HG03066 (cell line): ENCODE measurements around the gene GPR160.
"Not testable (repeated sequence)": the region's sequence is repeated elsewhere in the genome, so short reads cannot be mapped to it uniquely, and the experiment has no call there.

Experiments used
- ATAC-seq: cut with Tn5 transposase; IDR thresholded peaks from one replicate; pipeline ENCODE4 v1.9.1; 2021; ENCODE audit warnings: low read depth; ENCODE audit not compliant: unreplicated experiment

GPR160 gene

GRCh38 chr3:170037463-170038433 lies at the start of gene GPR160:
TSS of gene GPR160 (plus strand) at chr3:170037995. CDS start at chr3:170083973, 45,978 bp downstream.
- ATAC-seq, result peak; percentile 84

GRCh38 chr3:169990431-169990830 lies 47.4 kb upstream of the GPR160 start:
- no peak for ATAC-seq

- no peak for ATAC-seq
Observed at GRCh38 chr3:169992156-169992555, 45.6 kb upstream of the GPR160 start.

- ATAC-seq, result no peak
Observed at GRCh38 chr3:169992781-169993180, 45.0 kb upstream of the GPR160 start.

- no peak for ATAC-seq
Observed at GRCh38 chr3:169993761-169994160, 44.0 kb upstream of the GPR160 start.

GRCh38 chr3:169996063-169996462 lies 41.7 kb upstream of the GPR160 start:
- ATAC-seq, result no peak

GRCh38 chr3:169998668-169999131 lies 39.1 kb upstream of the GPR160 start:
- peak; percentile 6 for ATAC-seq

GRCh38 chr3:169999433-169999832 lies 38.4 kb upstream of the GPR160 start:
- peak; percentile 90 for ATAC-seq

- no peak for ATAC-seq
Observed at GRCh38 chr3:170000051-170000450, 37.7 kb upstream of the GPR160 start.

GRCh38 chr3:170002231-170002630 lies 35.6 kb upstream of the GPR160 start:
- ATAC-seq, result no peak

- no peak for ATAC-seq
Observed at GRCh38 chr3:170002879-170003278, 34.9 kb upstream of the GPR160 start.

- ATAC-seq, result no peak
Observed at GRCh38 chr3:170003881-170004356, 33.9 kb upstream of the GPR160 start.

GRCh38 chr3:170007031-170007663 lies 30.6 kb upstream of the GPR160 start:
- ATAC-seq, result peak; percentile 88

GRCh38 chr3:170010498-170010897 lies 27.3 kb upstream of the GPR160 start:
- ATAC-seq, result no peak

GRCh38 chr3:170012683-170013400 lies 25.0 kb upstream of the GPR160 start:
- no peak for ATAC-seq

- ATAC-seq, result no peak
Observed at GRCh38 chr3:170016057-170016456, 21.7 kb upstream of the GPR160 start.

GRCh38 chr3:170019306-170019705 lies 18.5 kb upstream of the GPR160 start:
- ATAC-seq, result not testable (repeated sequence)

GRCh38 chr3:170021083-170021482 lies 16.7 kb upstream of the GPR160 start:
- no peak for ATAC-seq

GRCh38 chr3:170022336-170022735 lies 15.5 kb upstream of the GPR160 start:
- ATAC-seq, result no peak

GRCh38 chr3:170023165-170023564 lies 14.6 kb upstream of the GPR160 start:
- ATAC-seq, result no peak

- ATAC-seq, result no peak
Observed at GRCh38 chr3:170024581-170024980, 13.2 kb upstream of the GPR160 start.
